Spleen (tissue), 7 donors: Measurements from ENCODE around the gene ARHGEF39.

Experiments
- POLR2A ChIP-seq, 3 donors: fragments of 450-650 bp; IDR thresholded peaks; one replicate each; pipeline ENCODE4 v1.5.1; 2017; ENCODE audit warnings: antibody characterized with exemption in 3 of 3, mild to moderate bottlenecking in 1 of 3
- POLR2AphosphoS5 ChIP-seq, 3 donors: sonication (generic); formaldehyde crosslinking; IDR thresholded peaks; one replicate each; pipeline ENCODE4 v1.5.1; 2017; ENCODE audit warnings: antibody characterized with exemption in 3 of 3
- TF ChIP-seq, protein P1 (sequence below), 11 experiments: fragments of 200-600 bp in 7 of 11; fragments of 450-650 bp in 4 of 11; sonication (generic) in 4 of 11; IDR thresholded peaks in 8 of 11; conservative IDR thresholded peaks in 3 of 11; 1 replicate in 7 of 11; 2 replicates in 4 of 11; pipeline versions ENCODE4 v1.4.0 to v1.8.0; 2016 to 2021; ENCODE audit warnings: antibody characterized with exemption in 11 of 11, inconsistent platforms in 4 of 11, mild to moderate bottlenecking in 1 of 11
- donor health status: DM: no; HTN: no; CAD: no; lungs with moderate emphysema.
- donor health status: DM: no; HTN: no; CAD: no.
- donor health status: DM: no; HTN: no; CAD: no.

DNA sequence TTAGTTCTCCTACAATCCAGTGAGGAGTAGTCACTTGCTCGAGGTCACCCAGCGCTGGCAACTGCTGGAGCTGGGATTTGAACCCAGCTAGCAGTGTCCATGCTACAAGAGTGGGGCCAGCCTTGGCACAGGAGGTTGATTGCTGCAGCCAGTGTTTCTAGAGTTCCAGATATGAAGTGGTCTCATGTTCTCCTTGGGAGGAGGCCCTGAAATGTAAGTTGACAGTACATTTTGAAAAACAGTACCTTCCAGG is 6.1 kb downstream of the ARHGEF39 start:
- TF ChIP-seq, protein P1, sequence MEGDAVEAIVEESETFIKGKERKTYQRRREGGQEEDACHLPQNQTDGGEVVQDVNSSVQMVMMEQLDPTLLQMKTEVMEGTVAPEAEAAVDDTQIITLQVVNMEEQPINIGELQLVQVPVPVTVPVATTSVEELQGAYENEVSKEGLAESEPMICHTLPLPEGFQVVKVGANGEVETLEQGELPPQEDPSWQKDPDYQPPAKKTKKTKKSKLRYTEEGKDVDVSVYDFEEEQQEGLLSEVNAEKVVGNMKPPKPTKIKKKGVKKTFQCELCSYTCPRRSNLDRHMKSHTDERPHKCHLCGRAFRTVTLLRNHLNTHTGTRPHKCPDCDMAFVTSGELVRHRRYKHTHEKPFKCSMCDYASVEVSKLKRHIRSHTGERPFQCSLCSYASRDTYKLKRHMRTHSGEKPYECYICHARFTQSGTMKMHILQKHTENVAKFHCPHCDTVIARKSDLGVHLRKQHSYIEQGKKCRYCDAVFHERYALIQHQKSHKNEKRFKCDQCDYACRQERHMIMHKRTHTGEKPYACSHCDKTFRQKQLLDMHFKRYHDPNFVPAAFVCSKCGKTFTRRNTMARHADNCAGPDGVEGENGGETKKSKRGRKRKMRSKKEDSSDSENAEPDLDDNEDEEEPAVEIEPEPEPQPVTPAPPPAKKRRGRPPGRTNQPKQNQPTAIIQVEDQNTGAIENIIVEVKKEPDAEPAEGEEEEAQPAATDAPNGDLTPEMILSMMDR (IDR thresholded peaks at IDR 0.05 in 8 of 11, conservative IDR thresholded peaks at IDR 0.05 in 3 of 11): no peak
- no peak for TF ChIP-seq POLR2AphosphoS5 (IDR thresholded peaks at IDR 0.05)
- no peak for TF ChIP-seq POLR2A (IDR thresholded peaks at IDR 0.05)
